HepG2 (cell line): ENCODE data around the gene CTCF. TPM values are rescaled to one million over a fixed set of nuclear protein-coding genes. Genes with fewer than 3 reads are reported as not detected.

ENCODE experiments used
- AGO2 ChIP-seq: fragments of 200-400 bp; formaldehyde crosslinking; optimal IDR thresholded peaks from 2 replicates; pipeline ENCODE3; 2017; ENCODE audit warnings: mild to moderate bottlenecking, low read depth, low read length, moderate library complexity
- FOXK1 ChIP-seq: sonication (generic); formaldehyde crosslinking; IDR thresholded peaks from 2 replicates; pipeline ENCODE4 v1.4.0; 2020; ENCODE audit warnings: low read depth, missing genetic modification reagents, borderline replicate concordance
- HNRNPUL1 ChIP-seq: fragments of 200-400 bp; formaldehyde crosslinking; IDR thresholded peaks from 2 replicates; pipeline ENCODE4 v1.6.1; 2017; ENCODE audit warnings: low read depth, mild to moderate bottlenecking, low read length, moderate library complexity
- KDM4B ChIP-seq: sonication (generic); formaldehyde crosslinking; IDR thresholded peaks from 2 replicates; pipeline ENCODE4 v1.4.0; 2020; ENCODE audit warnings: missing genetic modification reagents
- MAFF ChIP-seq: IDR thresholded peaks from 2 replicates; pipeline ENCODE4 v1.6.1; 2011; ENCODE audit warnings: low read depth, low read length, improper control_type of control experiment
- MAX ChIP-seq: IDR thresholded peaks from 2 replicates; pipeline ENCODE4 v1.6.1; 2012; ENCODE audit warnings: inconsistent platforms
- MIER3 ChIP-seq: IDR thresholded peaks from 2 replicates; pipeline ENCODE4 v1.6.1; 2016; ENCODE audit warnings: missing compliant biosample characterization, borderline replicate concordance
- RORA ChIP-seq: sonication (generic); formaldehyde crosslinking; IDR thresholded peaks from 2 replicates; pipeline ENCODE4 v1.5.0; 2020; ENCODE audit warnings: mild to moderate bottlenecking, missing genetic modification reagents, moderate library complexity
- SIX1 ChIP-seq: sonication (generic); formaldehyde crosslinking; IDR thresholded peaks from 2 replicates; pipeline ENCODE4 v1.4.0; 2020; ENCODE audit warnings: missing genetic modification reagents, borderline replicate concordance
- STAT5B ChIP-seq: sonication (generic); formaldehyde crosslinking; IDR thresholded peaks from 2 replicates; pipeline ENCODE4 v1.4.0; 2020; ENCODE audit warnings: missing genetic modification reagents
- TFE3 ChIP-seq: IDR thresholded peaks from 2 replicates; pipeline ENCODE4 v1.6.1; 2016
- ZBTB34 ChIP-seq: sonication (generic); formaldehyde crosslinking; IDR thresholded peaks from 2 replicates; pipeline ENCODE4 v1.8.0; 2022; ENCODE audit warnings: mild to moderate bottlenecking, missing genetic modification reagents
- ZFAT ChIP-seq: sonication (generic); formaldehyde crosslinking; conservative IDR thresholded peaks from 2 replicates; pipeline ENCODE4 v1.8.1; 2023; ENCODE audit warnings: missing genetic modification reagents, inconsistent platforms
- ZFP82 ChIP-seq: sonication (generic); formaldehyde crosslinking; IDR thresholded peaks from 2 replicates; pipeline ENCODE4 v1.5.1; 2020; ENCODE audit warnings: mild to moderate bottlenecking, missing genetic modification reagents, borderline replicate concordance
- ZNF83 ChIP-seq: sonication (generic); formaldehyde crosslinking; IDR thresholded peaks from 2 replicates; pipeline ENCODE4 v1.4.0; 2020; ENCODE audit warnings: missing genetic modification reagents, mild to moderate bottlenecking, borderline replicate concordance
- ZSCAN20 ChIP-seq: sonication (generic); formaldehyde crosslinking; IDR thresholded peaks from 2 replicates; pipeline ENCODE4 v1.4.0; 2020; ENCODE audit warnings: missing genetic modification reagents, mild to moderate bottlenecking, borderline replicate concordance
- ZSCAN29 ChIP-seq: sonication (generic); formaldehyde crosslinking; conservative IDR thresholded peaks from 2 replicates; pipeline ENCODE4 v1.4.0; 2020; ENCODE audit warnings: mild to moderate bottlenecking, missing genetic modification reagents
- ZSCAN9 ChIP-seq: IDR thresholded peaks from 2 replicates; pipeline ENCODE4 v1.6.1; 2016; ENCODE audit warnings: borderline replicate concordance
- polyA plus RNA-seq, 8 experiments: library from polyadenylated mRNA; depleted of rRNA in 3 of 8; stranded (reverse) in 7 of 8; unstranded in 1 of 8; fragments of >200 nt; fragmentation: Illumina TruSeq in 4 of 8; extraction: Trizol in 4 of 8; gene quantifications; 2 replicates each; pipeline versions ENCODE4 v1.2.1 to v1.2.3, GENCODE V29; 2011 to 2016; ENCODE audit warnings: low read depth in 4 of 8, missing spikeins in 1 of 8, mixed read lengths in 1 of 8; ENCODE audit not compliant: insufficient read depth in 1 of 8
- total RNA-seq, 5 experiments: library from RNA; depleted of rRNA; stranded (reverse); fragments of >200 nt; fragmentation: Illumina TruSeq; extraction: Trizol; gene quantifications; 2 replicates each; pipeline ENCODE4 v1.2.3, GENCODE V29; 2016; ENCODE audit warnings: low read depth in 1 of 5
- TF ChIP-seq, protein P1 (sequence below): sonication (generic); formaldehyde crosslinking; IDR thresholded peaks from 2 replicates; pipeline ENCODE4 v1.4.0; 2020; ENCODE audit warnings: missing genetic modification reagents, borderline replicate concordance
- TF ChIP-seq, protein P2 (sequence below): sonication (generic); formaldehyde crosslinking; IDR thresholded peaks from 2 replicates; pipeline ENCODE4 v1.4.0; 2020; ENCODE audit warnings: missing genetic modification reagents
- TF ChIP-seq, protein P3 (sequence below): sonication (generic); formaldehyde crosslinking; IDR thresholded peaks from 2 replicates; pipeline ENCODE4 v1.5.0; 2020; ENCODE audit warnings: mild to moderate bottlenecking, low read depth, missing genetic modification reagents, borderline replicate concordance

Gene CTCF
- total and polyA plus RNA-seq, 2 of the 13 experiments (the other 11 are each of a cell fraction or from before 2014, with no cell fraction given): 19.5 to 37.5 TPM

GRCh38 chr16:67521095-67521804, 41.1 kb upstream of the CTCF start (continued):
- TF ChIP-seq, protein P1, sequence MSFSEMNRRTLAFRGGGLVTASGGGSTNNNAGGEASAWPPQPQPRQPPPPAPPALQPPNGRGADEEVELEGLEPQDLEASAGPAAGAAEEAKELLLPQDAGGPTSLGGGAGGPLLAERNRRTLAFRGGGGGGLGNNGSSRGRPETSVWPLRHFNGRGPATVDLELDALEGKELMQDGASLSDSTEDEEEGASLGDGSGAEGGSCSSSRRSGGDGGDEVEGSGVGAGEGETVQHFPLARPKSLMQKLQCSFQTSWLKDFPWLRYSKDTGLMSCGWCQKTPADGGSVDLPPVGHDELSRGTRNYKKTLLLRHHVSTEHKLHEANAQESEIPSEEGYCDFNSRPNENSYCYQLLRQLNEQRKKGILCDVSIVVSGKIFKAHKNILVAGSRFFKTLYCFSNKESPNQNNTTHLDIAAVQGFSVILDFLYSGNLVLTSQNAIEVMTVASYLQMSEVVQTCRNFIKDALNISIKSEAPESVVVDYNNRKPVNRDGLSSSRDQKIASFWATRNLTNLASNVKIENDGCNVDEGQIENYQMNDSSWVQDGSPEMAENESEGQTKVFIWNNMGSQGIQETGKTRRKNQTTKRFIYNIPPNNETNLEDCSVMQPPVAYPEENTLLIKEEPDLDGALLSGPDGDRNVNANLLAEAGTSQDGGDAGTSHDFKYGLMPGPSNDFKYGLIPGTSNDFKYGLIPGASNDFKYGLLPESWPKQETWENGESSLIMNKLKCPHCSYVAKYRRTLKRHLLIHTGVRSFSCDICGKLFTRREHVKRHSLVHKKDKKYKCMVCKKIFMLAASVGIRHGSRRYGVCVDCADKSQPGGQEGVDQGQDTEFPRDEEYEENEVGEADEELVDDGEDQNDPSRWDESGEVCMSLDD (CRISPR knock-in tag): no peak
- TF ChIP-seq MAX: 0 out of 2 replicates have a peak, but pooled peaks have one; percentile 50
- no peak for TF ChIP-seq HNRNPUL1
- 0 out of 2 replicates have a peak, but pooled peaks have one; percentile 31 for TF ChIP-seq ZSCAN9 (CRISPR knock-in tag)
- TF ChIP-seq AGO2: no peak
- TF ChIP-seq MIER3 (CRISPR knock-in tag): no peak
- TF ChIP-seq, protein P2, sequence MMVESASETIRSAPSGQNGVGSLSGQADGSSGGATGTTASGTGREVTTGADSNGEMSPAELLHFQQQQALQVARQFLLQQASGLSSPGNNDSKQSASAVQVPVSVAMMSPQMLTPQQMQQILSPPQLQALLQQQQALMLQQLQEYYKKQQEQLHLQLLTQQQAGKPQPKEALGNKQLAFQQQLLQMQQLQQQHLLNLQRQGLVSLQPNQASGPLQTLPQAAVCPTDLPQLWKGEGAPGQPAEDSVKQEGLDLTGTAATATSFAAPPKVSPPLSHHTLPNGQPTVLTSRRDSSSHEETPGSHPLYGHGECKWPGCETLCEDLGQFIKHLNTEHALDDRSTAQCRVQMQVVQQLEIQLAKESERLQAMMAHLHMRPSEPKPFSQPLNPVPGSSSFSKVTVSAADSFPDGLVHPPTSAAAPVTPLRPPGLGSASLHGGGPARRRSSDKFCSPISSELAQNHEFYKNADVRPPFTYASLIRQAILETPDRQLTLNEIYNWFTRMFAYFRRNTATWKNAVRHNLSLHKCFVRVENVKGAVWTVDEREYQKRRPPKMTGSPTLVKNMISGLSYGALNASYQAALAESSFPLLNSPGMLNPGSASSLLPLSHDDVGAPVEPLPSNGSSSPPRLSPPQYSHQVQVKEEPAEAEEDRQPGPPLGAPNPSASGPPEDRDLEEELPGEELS: peak; percentile 71; the same call in 1 of the 2 replicates
- TF ChIP-seq SIX1 (CRISPR knock-in tag): peak; percentile 28; the same call in 1 of the 2 replicates
- TF ChIP-seq ZFP82 (CRISPR knock-in tag): no peak; the same call in 1 of the 2 replicates
- TF ChIP-seq ZFAT (CRISPR knock-in tag): no peak
- TF ChIP-seq TFE3 (CRISPR knock-in tag): peak; percentile 5; the same call in 1 of the 2 replicates
- peak; percentile 55; the same call in 1 of the 2 replicates for TF ChIP-seq MAFF
- TF ChIP-seq ZSCAN29 (CRISPR knock-in tag): peak; percentile 84
- TF ChIP-seq ZSCAN20 (CRISPR knock-in tag): no peak
- no peak for TF ChIP-seq RORA (CRISPR knock-in tag)
- TF ChIP-seq ZNF83 (CRISPR knock-in tag): no peak
- no peak for TF ChIP-seq KDM4B (CRISPR knock-in tag)
- TF ChIP-seq, protein P3, sequence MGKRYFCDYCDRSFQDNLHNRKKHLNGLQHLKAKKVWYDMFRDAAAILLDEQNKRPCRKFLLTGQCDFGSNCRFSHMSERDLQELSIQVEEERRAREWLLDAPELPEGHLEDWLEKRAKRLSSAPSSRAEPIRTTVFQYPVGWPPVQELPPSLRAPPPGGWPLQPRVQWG: no peak
- TF ChIP-seq STAT5B (CRISPR knock-in tag): no peak
- TF ChIP-seq ZBTB34 (CRISPR knock-in tag): no peak
- peak; percentile 20; the same call in 1 of the 2 replicates for TF ChIP-seq FOXK1 (CRISPR knock-in tag)
